Right lobe of liver (tissue), 6 donors: ENCODE measurements around the gene ST6GAL2. TPM values are rescaled to one million over a fixed set of nuclear protein-coding genes. Genes with fewer than 3 reads are reported as not detected.

Source experiments
- ATAC-seq, 4 donors: fragments of 200-7000 bp; cut with Tn5 transposase; one replicate each; pipeline ENCODE4 v1.9.1; 2020; ENCODE audit warnings: mild to moderate bottlenecking in 4 of 4, moderate library complexity in 4 of 4
- DNase-seq, 3 donors: peaks; one replicate each; pipeline ENCODE4 v3.0.0-alpha.2; 2020
- H3K27ac ChIP-seq, 3 donors: fragments of 200-600 bp; one replicate each; pipeline ENCODE4 v1.8.0; 2022
- H3K27me3 ChIP-seq, 2 donors: fragments of 200-600 bp; one replicate each; pipeline ENCODE4 v1.8.0; 2022
- H3K36me3 ChIP-seq, 4 donors: fragments of 200-600 bp; sonication (generic) in 1 of 4; one replicate each; pipeline versions ENCODE4 v1.5.1 to v1.8.0; 2017 to 2022; ENCODE audit warnings: control low read depth in 1 of 4
- H3K4me1 ChIP-seq, 4 donors: fragments of 200-600 bp; sonication (generic) in 1 of 4; one replicate each; pipeline versions ENCODE4 v1.5.1 to v1.8.0; 2017 to 2022; ENCODE audit warnings: control low read depth in 1 of 4
- H3K4me3 ChIP-seq, 3 donors: fragments of 200-600 bp; one replicate each; pipeline ENCODE4 v1.8.0; 2022
- H3K9me3 ChIP-seq, 4 donors: fragments of 200-600 bp; sonication (generic) in 1 of 4; one replicate each; pipeline versions ENCODE4 v1.5.1 to v1.8.0; 2017 to 2022; ENCODE audit warnings: control low read depth in 1 of 4
- POLR2A ChIP-seq: fragments of 450-650 bp; IDR thresholded peaks from one replicate; pipeline ENCODE4 v1.6.1; 2017; ENCODE audit warnings: antibody characterized with exemption, mild to moderate bottlenecking
- WGBS: methylation state at CpG from one replicate; pipeline ENCODE4 v1.1.6; 2018; ENCODE audit warnings: low coverage, low lambda C conversion rate; ENCODE audit not compliant: insufficient coverage; ENCODE audit errors: missing lambda C conversion rate; 5-methylcytosine and 5-hydroxymethylcytosine counted together
- intact Hi-C, 2 donors: fragments of 100-400 bp; cut with DNase I; formaldehyde crosslinking; loops; one replicate each; pipeline versions ENCODE4 v1.11.2 to v1.14.1; 2022
- total RNA-seq, 6 experiments: library from RNA; depleted of rRNA in 2 of 6; stranded (reverse); fragments of >200 nt in 2 of 6; fragmentation: NEBNext Ultra II Directional in 3 of 6; extraction: Animal tissue kit (Norgen Biotek cat#: 25700) in 3 of 6; gene quantifications; one replicate each; pipeline versions ENCODE4 v1.1.0 to v1.2.4, GENCODE V29; 2016 to 2023
- TF ChIP-seq, protein P1 (sequence below), 4 donors: fragments of 200-600 bp in 3 of 4; fragments of 450-650 bp in 1 of 4; IDR thresholded peaks; one replicate each; pipeline versions ENCODE4 v1.5.1 to v1.8.0; 2016 to 2022; ENCODE audit warnings: antibody characterized with exemption in 4 of 4, mild to moderate bottlenecking in 2 of 4
- donor health status: DM: no; HTN: yes; CAD: no.
- donor health status: DM: no; HTN: no; CAD: no.
- donor health status: DM: no; HTN: no; CAD: no.
- donor health status: DM: no; HTN: yes; CAD: no.
- donor health status: DM: no; HTN: yes; CAD: no.

The ST6GAL2 gene
- total RNA-seq, 6 experiments from 2014 or later = 0.55 to 2.4 (median 1.7) TPM

DNA sequence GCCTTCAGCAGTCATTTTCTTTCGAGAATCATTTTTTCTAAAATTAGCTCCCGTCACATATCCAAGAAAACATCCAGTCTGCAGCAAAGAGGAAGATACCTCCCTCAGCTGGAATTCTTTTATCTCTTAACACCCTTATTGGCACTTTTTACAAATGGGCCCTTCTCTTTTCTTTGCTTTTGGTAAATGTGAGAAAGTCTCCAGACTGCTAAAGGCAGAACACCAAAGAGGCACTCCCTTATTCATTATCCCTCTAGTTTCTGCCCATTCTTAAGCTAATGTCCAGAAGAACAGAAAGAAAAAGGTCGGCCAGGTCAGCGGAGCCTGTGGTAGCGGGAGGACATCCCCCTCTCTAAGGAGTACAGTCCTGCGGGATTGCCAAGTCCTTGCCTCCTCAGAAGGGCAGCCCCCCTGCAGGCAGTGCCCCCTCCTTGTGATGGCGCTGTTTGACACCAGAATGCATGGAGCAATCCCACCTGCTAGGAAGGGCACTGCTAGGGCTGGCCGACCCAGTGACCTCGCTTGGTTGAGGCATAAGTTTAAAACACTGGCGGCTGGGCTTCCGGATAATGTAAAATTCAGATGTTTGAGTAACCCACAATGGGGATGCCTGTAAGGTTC is 34.0 kb downstream of the ST6GAL2 start:
- H3K4me1 ChIP-seq = no peaks in the 10 kb centered on the region
- ATAC-seq (no peak), DNase-seq (no peak)
- H3K27ac ChIP-seq = no peak overlapping the region
- 55% methylated on average over 10 of the region's 11 CpGs for WGBS
- H3K36me3 ChIP-seq = no peaks in the 10 kb centered on the region
- no peak for TF ChIP-seq POLR2A
- TF ChIP-seq, protein P1, sequence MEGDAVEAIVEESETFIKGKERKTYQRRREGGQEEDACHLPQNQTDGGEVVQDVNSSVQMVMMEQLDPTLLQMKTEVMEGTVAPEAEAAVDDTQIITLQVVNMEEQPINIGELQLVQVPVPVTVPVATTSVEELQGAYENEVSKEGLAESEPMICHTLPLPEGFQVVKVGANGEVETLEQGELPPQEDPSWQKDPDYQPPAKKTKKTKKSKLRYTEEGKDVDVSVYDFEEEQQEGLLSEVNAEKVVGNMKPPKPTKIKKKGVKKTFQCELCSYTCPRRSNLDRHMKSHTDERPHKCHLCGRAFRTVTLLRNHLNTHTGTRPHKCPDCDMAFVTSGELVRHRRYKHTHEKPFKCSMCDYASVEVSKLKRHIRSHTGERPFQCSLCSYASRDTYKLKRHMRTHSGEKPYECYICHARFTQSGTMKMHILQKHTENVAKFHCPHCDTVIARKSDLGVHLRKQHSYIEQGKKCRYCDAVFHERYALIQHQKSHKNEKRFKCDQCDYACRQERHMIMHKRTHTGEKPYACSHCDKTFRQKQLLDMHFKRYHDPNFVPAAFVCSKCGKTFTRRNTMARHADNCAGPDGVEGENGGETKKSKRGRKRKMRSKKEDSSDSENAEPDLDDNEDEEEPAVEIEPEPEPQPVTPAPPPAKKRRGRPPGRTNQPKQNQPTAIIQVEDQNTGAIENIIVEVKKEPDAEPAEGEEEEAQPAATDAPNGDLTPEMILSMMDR (IDR thresholded peaks at IDR 0.05) = no peak
- H3K4me3 ChIP-seq = no peak overlapping the region
- H3K9me3 ChIP-seq = no peaks in the 10 kb centered on the region
- intact Hi-C loops = no loop called here
- H3K27me3 ChIP-seq = no peaks in the 10 kb centered on the region

DNA sequence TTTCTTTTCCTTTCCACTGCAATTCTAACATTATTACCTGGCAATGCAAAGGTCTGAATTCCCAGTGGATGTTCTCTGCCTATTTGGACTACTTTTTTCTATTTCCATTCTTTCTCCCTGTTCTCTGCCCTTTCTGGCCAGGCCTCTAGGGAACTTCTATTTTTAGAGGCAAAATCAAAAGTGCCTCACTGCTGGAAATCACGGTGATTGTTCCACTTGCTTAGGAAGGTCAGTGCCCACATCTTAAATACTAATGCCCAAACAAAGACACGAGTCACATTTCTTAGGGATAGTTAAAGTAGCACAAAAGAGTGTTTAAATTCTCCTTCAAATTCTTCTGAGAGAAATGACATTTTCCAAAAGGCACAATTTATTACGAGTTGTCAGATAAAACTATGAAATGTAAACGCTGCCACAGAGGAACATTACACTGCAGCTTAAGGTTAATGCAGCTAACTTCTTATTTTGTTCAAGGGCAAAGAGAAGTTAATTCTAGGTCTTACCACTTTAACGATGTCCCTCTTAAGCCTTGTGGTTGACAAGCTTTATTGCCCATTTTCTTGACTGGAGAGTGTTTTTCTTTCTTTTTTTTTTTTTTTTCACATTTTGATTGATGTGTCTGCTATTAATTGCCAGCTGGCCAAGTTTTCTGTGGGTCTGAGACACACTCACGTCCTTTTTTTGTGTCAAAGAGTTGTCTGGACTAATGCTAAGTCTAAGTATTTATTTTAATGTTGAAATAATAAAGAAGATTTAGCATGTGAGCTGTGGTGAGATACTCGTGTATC is 34.7 kb downstream of the ST6GAL2 start:
- no peak overlapping the region for H3K27ac ChIP-seq
- intact Hi-C loops = no loop called here
- ATAC-seq (no peak), DNase-seq (no peak)
- no peak overlapping the region for H3K4me3 ChIP-seq
- H3K4me1 ChIP-seq = no peaks in the 10 kb centered on the region
- no peaks in the 10 kb centered on the region for H3K36me3 ChIP-seq
- no peak for TF ChIP-seq POLR2A
- TF ChIP-seq, protein P1 (IDR thresholded peaks at IDR 0.05) = no peak
- no peaks in the 10 kb centered on the region for H3K27me3 ChIP-seq
- no peaks in the 10 kb centered on the region for H3K9me3 ChIP-seq
- WGBS = 30% methylated on average over 7 of the region's 7 CpGs

DNA sequence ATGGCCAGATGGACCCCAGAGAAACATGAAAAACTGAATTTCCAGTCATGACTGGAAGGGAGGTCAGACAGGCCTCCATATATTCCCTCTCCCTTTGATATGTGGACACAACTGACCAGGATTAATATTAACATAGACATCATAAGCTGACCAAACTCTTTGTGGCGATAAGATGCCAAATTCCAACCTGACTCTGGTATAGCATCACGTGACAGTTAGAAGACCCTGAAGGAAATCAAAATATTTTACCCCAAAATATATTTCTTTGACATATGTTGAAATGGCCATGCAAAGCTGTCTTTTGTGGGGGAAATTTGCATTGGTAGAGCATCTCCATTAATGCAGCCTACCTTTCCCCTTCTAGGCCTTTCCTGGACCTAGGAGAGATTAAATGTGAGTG is 36.7 kb downstream of the ST6GAL2 start:
- ATAC-seq (no peak), DNase-seq (no peak)
- intact Hi-C loops = no loop called here
- TF ChIP-seq, protein P1 (IDR thresholded peaks at IDR 0.05) = no peak
- TF ChIP-seq POLR2A = no peak
- WGBS = 46% methylated on average over 2 of the region's 2 CpGs
- H3K27ac ChIP-seq = no peak overlapping the region
- H3K27me3 ChIP-seq = no peaks in the 10 kb centered on the region
- no peaks in the 10 kb centered on the region for H3K9me3 ChIP-seq
- H3K4me3 ChIP-seq = no peak overlapping the region
- H3K4me1 ChIP-seq = no peaks in the 10 kb centered on the region
- H3K36me3 ChIP-seq = no peaks in the 10 kb centered on the region

DNA sequence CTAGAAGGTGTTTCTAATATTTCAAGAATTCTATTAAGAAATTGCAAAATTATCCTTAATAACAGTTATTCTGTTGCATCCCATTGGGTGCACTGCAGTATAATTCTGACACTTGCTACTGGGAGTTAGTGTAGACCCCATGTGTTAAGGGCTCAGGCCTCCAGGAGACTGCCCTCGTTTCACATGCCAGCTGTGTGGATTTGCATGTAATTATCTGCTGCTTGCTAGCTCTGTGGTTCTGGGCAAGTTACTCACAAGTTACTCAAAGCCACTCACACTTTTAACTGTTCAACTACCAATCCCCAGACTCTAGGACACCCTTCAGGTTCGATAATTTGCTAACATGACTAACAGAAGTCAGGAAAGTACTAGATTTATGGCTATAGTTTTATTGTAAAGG is 38.6 kb downstream of the ST6GAL2 start:
- DNase-seq (no peak), ATAC-seq (no peak)
- intact Hi-C loops = no loop called here
- H3K27ac ChIP-seq = no peak overlapping the region
- no peaks in the 10 kb centered on the region for H3K9me3 ChIP-seq
- no peaks in the 10 kb centered on the region for H3K36me3 ChIP-seq
- H3K27me3 ChIP-seq = no peaks in the 10 kb centered on the region
- WGBS = 8% methylated on average over 2 of the region's 2 CpGs
- TF ChIP-seq, protein P1 (IDR thresholded peaks at IDR 0.05) = no peak
- no peak for TF ChIP-seq POLR2A
- no peaks in the 10 kb centered on the region for H3K4me1 ChIP-seq
- no peak overlapping the region for H3K4me3 ChIP-seq
